Prostate gland (tissue), 2 donors: Measurements from ENCODE around the gene FBLL1. TPM values are rescaled to one million over a fixed set of nuclear protein-coding genes. Genes with fewer than 3 reads are reported as not detected.
"Not testable (repeated sequence)": the region's sequence is repeated elsewhere in the genome, so short reads cannot be mapped to it uniquely, and the experiment has no call there.

Experiments used
- DNase-seq: peaks from one replicate; pipeline ENCODE4 v3.0.0-alpha.2; 2019; ENCODE audit warnings: low spot score
- H3K27ac ChIP-seq, 2 donors: fragments of 200-600 bp; sonication (generic); 2 replicates each; pipeline ENCODE4 v1.5.1; 2017 to 2019
- H3K27me3 ChIP-seq: fragments of 200-600 bp; sonication (generic); replicated peaks from 2 replicates; pipeline ENCODE4 v1.5.1; 2019; ENCODE audit not compliant: insufficient read depth
- H3K36me3 ChIP-seq, 2 donors: fragments of 200-600 bp; sonication (generic); 1 replicate in 1 of 2; 2 replicates in 1 of 2; pipeline versions ENCODE4 v1.5.1 to v1.8.1; 2017 to 2019
- H3K4me1 ChIP-seq: fragments of 200-600 bp; sonication (generic); replicated peaks from 2 replicates; pipeline ENCODE4 v1.5.1; 2019
- H3K4me3 ChIP-seq, 2 donors: fragments of 200-600 bp; sonication (generic); 2 replicates each; pipeline ENCODE4 v1.5.1; 2017 to 2019
- H3K9me3 ChIP-seq: fragments of 200-600 bp; sonication (generic); 2 replicates; pipeline ENCODE4 v1.5.1; 2017
- POLR2A ChIP-seq: fragments of 450-650 bp; IDR thresholded peaks from one replicate; pipeline ENCODE4 v1.6.1; 2016; ENCODE audit warnings: antibody characterized with exemption, mild to moderate bottlenecking
- POLR2AphosphoS5 ChIP-seq: sonication (generic); formaldehyde crosslinking; IDR thresholded peaks from one replicate; pipeline ENCODE4 v1.6.1; 2017; ENCODE audit warnings: antibody characterized with exemption
- WGBS: methylation state at CpG from one replicate; pipeline ENCODE4 v1.1.5; 2018; 5-methylcytosine and 5-hydroxymethylcytosine counted together
- intact Hi-C: fragments of 100-400 bp; cut with DNase I; formaldehyde crosslinking; loops from one replicate; pipeline ENCODE4 v1.14.2; 2022
- total RNA-seq, 2 donors: library from RNA; depleted of rRNA; stranded (reverse); fragments of >200 nt; gene quantifications; one replicate each; pipeline ENCODE4 v1.1.0, GENCODE V29; 2016
- TF ChIP-seq, protein P1 (sequence below), 4 experiments: fragments of 200-600 bp in 2 of 4; fragments of 450-650 bp in 2 of 4; sonication (generic) in 2 of 4; IDR thresholded peaks; 1 replicate in 3 of 4; 2 replicates in 1 of 4; pipeline ENCODE4 v1.5.1; 2016 to 2019; ENCODE audit warnings: antibody characterized with exemption in 4 of 4, mild to moderate bottlenecking in 2 of 4, moderate library complexity in 2 of 4

Gene FBLL1
- total RNA-seq, 2 donors from 2014 or later, result 1.3 to 4.0 TPM

DNA sequence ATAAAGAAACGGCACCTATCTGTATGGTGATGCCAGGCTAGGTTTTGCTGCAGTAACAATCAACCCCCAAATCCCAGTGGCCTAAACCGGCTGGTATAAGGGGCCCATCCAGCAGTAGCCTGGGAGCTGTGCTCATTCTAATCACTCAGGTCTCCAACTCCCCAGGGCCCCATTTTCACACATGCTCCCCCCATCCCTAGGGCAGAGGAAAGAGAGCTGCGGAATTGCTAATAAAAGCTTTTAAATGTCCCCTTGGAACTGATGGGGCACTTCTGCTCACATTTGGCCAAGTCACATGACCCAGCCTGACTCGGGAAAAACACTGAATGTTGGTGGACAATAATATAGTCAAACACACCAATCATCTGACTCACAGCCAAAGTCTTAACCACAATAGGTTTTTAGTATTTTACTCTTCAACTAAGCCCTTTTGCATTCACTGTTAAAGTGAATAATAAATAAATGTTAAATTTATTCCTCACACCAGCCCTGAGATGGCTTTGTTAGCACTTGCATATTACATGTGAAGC, 1.6 kb downstream of the FBLL1 start:
- Histone ChIP-seq H3K36me3 (no peaks in the 10 kb centered on the region), H3K4me3 (no peak overlapping the region), H3K4me1 (no peaks in the 10 kb centered on the region), H3K27ac (no peak overlapping the region), H3K9me3 (no peaks in the 10 kb centered on the region), H3K27me3 (no peaks in the 10 kb centered on the region)
- intact Hi-C loops, result no loop called here
- DNase-seq, result no peak
- WGBS, result 69% methylated on average over 4 of the region's 4 CpGs
- TF ChIP-seq, protein P1, sequence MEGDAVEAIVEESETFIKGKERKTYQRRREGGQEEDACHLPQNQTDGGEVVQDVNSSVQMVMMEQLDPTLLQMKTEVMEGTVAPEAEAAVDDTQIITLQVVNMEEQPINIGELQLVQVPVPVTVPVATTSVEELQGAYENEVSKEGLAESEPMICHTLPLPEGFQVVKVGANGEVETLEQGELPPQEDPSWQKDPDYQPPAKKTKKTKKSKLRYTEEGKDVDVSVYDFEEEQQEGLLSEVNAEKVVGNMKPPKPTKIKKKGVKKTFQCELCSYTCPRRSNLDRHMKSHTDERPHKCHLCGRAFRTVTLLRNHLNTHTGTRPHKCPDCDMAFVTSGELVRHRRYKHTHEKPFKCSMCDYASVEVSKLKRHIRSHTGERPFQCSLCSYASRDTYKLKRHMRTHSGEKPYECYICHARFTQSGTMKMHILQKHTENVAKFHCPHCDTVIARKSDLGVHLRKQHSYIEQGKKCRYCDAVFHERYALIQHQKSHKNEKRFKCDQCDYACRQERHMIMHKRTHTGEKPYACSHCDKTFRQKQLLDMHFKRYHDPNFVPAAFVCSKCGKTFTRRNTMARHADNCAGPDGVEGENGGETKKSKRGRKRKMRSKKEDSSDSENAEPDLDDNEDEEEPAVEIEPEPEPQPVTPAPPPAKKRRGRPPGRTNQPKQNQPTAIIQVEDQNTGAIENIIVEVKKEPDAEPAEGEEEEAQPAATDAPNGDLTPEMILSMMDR (IDR thresholded peaks at IDR 0.05), result no peak
- TF ChIP-seq POLR2AphosphoS5 (no peak), POLR2A (no peak)

DNA sequence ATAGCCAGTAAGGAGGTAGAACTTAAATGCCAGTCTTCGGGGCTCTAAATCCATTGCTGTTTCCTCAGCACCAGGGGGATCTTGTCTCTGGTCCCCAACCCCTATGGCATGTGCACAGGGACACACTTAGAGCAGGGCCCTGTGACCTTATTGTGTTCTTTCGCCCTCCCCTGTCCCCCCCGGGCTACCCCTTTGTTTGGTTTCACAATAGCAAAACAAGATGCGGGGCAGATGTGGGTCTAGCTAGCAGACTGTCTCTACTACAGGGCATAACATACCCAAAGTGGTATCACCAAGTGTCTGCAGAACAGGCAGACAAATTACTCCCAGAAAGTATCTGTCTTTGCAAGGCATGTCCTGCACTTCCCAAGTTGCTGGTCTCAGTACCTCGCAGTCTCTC, 2.1 kb downstream of the FBLL1 start:
- H3K27me3 ChIP-seq, result no peaks in the 10 kb centered on the region
- H3K27ac ChIP-seq, result no peak overlapping the region
- 88% methylated on average over 5 of the region's 5 CpGs for WGBS
- H3K4me1 ChIP-seq, result no peaks in the 10 kb centered on the region
- H3K4me3 ChIP-seq, result no peak overlapping the region
- H3K9me3 ChIP-seq, result no peaks in the 10 kb centered on the region
- no peaks in the 10 kb centered on the region for H3K36me3 ChIP-seq
- intact Hi-C loops, result no loop called here
- TF ChIP-seq POLR2A (no peak), POLR2AphosphoS5 (no peak)
- TF ChIP-seq, protein P1 (IDR thresholded peaks at IDR 0.05), result no peak
- DNase-seq, result no peak

DNA sequence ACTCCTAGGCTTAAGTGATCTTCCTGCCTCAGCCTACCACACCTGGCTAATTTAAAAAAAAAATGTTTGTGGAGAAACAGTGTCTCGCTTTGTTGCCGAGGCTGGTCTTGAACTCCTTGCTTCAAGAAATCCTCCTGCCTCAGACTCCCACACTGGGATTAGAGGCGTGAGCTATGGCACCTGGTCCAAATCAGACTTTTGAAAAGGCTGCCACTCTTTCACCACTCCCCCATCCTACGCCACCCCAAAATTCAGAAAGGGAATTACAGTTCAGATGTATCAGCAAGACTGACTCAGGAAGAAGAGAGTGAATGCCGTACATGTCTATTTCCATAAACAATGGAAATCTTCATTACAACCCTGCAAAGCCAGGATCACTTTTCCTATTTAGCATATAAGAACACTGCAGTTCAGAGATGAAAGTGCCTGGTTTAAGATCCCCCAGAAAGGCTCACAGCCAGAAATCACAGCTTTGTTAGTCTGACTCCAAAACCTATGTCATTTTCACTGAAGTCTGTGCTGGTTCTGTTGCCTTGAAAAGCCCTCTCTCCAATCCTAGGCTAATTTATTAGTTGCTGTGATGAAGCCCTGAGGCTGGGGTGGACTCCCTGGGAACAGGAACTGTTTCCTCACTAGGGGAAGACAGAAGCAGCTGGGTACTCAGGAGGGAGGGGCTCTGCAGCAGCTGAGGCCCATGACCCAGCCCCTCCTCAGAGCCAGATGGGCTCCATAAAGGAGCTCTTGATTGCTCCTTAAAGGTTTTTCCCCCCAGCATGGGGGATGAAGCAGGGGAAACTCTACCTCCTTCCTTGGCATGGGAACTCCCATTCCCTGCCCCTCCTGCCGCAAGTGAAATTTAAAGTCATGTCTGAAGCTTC, 3.1 kb downstream of the FBLL1 start:
- Histone ChIP-seq H3K27me3 (no peaks in the 10 kb centered on the region), H3K27ac (no peak overlapping the region), H3K4me3 (no peak overlapping the region), H3K9me3 (no peaks in the 10 kb centered on the region), H3K36me3 (no peaks in the 10 kb centered on the region), H3K4me1 (no peaks in the 10 kb centered on the region)
- no peak for TF ChIP-seq POLR2A
- no peak for TF ChIP-seq POLR2AphosphoS5
- TF ChIP-seq, protein P1 (IDR thresholded peaks at IDR 0.05), result no peak
- no peak for DNase-seq
- 78% methylated on average over 6 of the region's 6 CpGs for WGBS
- intact Hi-C loops, result no loop called here

DNA sequence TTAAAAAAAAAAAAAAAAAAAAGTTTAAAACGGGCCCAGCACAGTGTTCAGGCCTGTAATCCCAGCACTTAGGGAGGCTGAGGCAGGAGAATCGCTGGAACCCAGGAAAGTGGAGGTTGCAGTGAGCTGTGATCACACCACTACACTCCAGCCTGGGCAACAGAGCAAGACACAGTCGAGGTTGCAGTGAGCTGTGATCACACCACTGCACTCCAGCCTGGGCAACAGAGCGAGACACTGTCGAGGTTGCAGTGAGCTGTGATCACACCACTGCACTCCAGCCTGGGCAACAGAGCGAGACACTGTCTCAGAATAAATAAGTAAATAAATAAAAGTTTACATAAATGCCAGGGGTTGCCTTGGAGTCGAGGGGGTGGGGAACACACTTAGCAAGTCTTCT, 5.2 kb downstream of the FBLL1 start:
- H3K27me3 ChIP-seq, DNase-seq, H3K4me3 ChIP-seq, H3K27ac ChIP-seq, H3K9me3 ChIP-seq, H3K4me1 ChIP-seq, H3K36me3 ChIP-seq, intact Hi-C loops: not testable (repeated sequence)
- WGBS, result 89% methylated on average over 7 of the region's 7 CpGs

DNA sequence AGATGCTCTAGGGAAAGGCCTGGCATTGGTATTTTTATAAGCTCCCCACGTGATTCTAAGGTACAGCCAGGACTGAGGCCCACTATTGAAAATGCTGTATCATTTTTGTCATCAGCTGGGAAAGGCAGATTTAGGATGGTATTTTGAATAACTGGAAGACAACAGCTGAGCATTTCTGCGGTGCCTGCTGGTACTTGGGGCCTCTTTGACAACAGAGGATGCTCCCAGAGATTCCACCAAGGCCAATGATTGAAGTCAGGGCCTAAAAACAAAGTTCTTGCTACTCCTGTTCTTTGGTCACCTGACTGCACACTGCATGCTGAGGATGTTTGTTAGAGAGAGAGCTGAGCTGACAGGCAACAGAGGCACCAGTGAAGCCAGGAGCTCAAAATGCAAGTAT, 8.1 kb downstream of the FBLL1 start:
- no peak for DNase-seq
- Histone ChIP-seq H3K4me1 (no peaks in the 10 kb centered on the region), H3K36me3 (no peaks in the 10 kb centered on the region), H3K27ac (no peak overlapping the region), H3K9me3 (no peaks in the 10 kb centered on the region), H3K27me3 (no peaks in the 10 kb centered on the region), H3K4me3 (no peak overlapping the region)
- 45% methylated on average over 2 of the region's 2 CpGs for WGBS
- intact Hi-C loops, result no loop called here
- no peak for TF ChIP-seq POLR2A
- TF ChIP-seq, protein P1 (IDR thresholded peaks at IDR 0.05), result no peak
- TF ChIP-seq POLR2AphosphoS5, result no peak
